LNCaP clone FGC (cell line): ENCODE data around the gene GRIK4.

Source experiments
- DNase-seq: peaks from one replicate; pipeline ENCODE4 v3.0.0-alpha.2; 2011; ENCODE audit warnings: low read depth
- H3K4me3 ChIP-seq: 2 replicates; pipeline ENCODE4 v1.5.1; 2011; ENCODE audit warnings: mild to moderate bottlenecking, low read depth, low read length, control low read depth
- CTCF ChIP-seq: IDR thresholded peaks from 2 replicates; pipeline ENCODE4 v1.5.1; 2012; ENCODE audit warnings: mild to moderate bottlenecking; ENCODE audit not compliant: control insufficient read depth, insufficient read depth; ENCODE audit errors: extremely low read depth

The GRIK4 gene

GRCh38 chr11:120539667-120540369, 28.3 kb downstream of the GRIK4 start:
- no peak for TF ChIP-seq CTCF
- DNase-seq = no peak
- no peak overlapping the region for H3K4me3 ChIP-seq

GRCh38 chr11:120540744-120541465, 29.4 kb downstream of the GRIK4 start:
- DNase-seq = no peak

DNA sequence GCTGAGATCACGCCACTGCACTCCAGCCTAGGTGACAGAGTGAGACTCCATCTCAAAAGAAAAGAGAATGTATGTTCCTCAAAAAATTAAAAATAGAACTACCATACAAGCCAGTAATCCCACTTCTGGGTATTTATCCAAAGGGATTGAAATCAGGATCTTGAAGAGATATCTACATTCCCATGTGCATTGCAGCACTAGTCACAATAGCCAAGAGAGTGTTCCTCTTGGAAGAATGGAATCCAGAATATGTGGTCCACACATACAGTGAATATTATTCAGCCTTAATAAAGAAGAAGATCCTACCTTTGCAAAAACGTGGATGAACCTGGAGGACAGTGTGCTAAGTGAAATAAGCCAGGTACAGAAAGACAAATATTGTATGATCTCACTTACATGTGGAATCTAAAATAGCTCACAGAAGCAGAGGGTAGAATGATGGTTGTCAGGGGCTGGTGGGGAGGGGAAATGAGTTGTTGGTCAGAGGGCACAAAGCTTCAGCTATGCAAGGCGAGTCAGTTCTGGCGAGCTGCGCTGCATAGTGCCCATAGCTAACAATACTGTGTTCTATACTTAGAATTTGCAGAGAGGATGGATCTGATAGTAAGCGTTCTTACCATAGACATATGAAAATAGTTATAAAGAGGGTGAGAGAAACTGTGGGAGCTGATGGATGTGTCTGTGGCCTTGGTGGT, 32.1 kb downstream of the GRIK4 start:
- H3K4me3 ChIP-seq = no peak overlapping the region
- DNase-seq = no peak
- no peak for TF ChIP-seq CTCF

More at GRCh38 chr11:120540744-120541465, 29.4 kb downstream of the GRIK4 start:
- TF ChIP-seq CTCF = no peak
- no peak overlapping the region for H3K4me3 ChIP-seq

DNA sequence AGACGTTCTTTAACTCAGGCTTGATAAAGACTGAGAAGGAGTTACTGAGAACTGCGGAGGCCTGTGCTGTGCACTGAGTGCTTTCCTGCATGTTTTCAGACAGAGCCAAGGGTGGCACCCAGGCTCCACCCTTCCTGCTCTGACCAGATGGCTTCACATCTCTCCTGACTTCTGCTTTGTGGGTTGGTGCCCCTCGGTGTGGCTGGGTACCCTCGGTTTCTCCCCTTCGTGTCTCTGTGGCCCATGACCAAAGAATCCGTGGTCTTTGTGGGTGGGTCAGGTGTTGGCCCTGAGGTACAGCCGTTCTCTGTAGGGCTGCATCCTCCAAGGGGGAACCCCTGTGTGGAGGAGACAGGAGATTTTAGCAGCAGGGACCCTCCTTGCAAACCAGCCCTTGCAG, 34.3 kb downstream of the GRIK4 start:
- no peak for DNase-seq
- H3K4me3 ChIP-seq = no peak overlapping the region

GRCh38 chr11:120546312-120547205, 35.0 kb downstream of the GRIK4 start:
- no peak for DNase-seq
- no peak for TF ChIP-seq CTCF
- H3K4me3 ChIP-seq = no peak overlapping the region

More for the DNA sequence above, 34.3 kb downstream of the GRIK4 start:
- TF ChIP-seq CTCF = no peak

DNA sequence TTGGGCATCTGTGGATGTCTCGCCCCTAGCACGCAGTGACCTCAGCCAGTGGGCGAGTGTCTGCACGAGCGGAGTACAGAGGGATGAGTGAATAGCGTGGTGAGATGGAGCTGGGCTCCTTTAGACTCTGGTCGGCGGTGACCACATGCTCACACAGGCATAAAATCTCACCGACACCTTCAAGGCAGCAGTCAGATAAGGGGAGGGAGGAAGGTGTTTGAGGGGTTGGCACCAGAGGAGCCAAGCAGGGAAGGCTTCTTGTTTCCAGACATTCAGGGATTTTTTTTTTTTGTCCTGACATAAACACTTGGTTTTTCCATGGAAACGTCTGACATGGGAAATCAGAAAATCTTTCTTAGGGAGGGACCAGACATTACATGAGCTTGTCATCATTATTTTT, 35.8 kb downstream of the GRIK4 start:
- DNase-seq = no peak
- H3K4me3 ChIP-seq = no peak overlapping the region

More for the DNA sequence above, 35.8 kb downstream of the GRIK4 start:
- TF ChIP-seq CTCF = no peak
